HG03039 (cell line): ENCODE results near the gene CCDC81.
"Not testable (repeated sequence)": the region's sequence is repeated elsewhere in the genome, so short reads cannot be mapped to it uniquely, and the experiment has no call there.

Source experiments
- ATAC-seq: cut with Tn5 transposase; IDR thresholded peaks from one replicate; pipeline ENCODE4 v1.9.1; 2021; ENCODE audit warnings: mild to moderate bottlenecking, moderate library complexity; ENCODE audit not compliant: unreplicated experiment

CCDC81 gene

GRCh38 chr11:86374586-86374985 lies at the start of gene CCDC81:
Gene CCDC81 (plus strand): TSS chr11:86374887. CDS start chr11:86375164, 277 bp downstream.
- no peak for ATAC-seq

- no peak for ATAC-seq
Observed at GRCh38 chr11:86335131-86335767, 39.4 kb upstream of the CCDC81 start.

GRCh38 chr11:86337227-86337626 lies 37.5 kb upstream of the CCDC81 start:
- no peak for ATAC-seq

- no peak for ATAC-seq
Observed at GRCh38 chr11:86341382-86341781, 33.3 kb upstream of the CCDC81 start.

- no peak for ATAC-seq
Observed at GRCh38 chr11:86346513-86346912, 28.2 kb upstream of the CCDC81 start.

- ATAC-seq, result no peak
Observed at GRCh38 chr11:86355256-86355655, 19.4 kb upstream of the CCDC81 start.

GRCh38 chr11:86357412-86357811 lies 17.3 kb upstream of the CCDC81 start:
- not testable (repeated sequence) for ATAC-seq

GRCh38 chr11:86358720-86359119 lies 16.0 kb upstream of the CCDC81 start:
- no peak for ATAC-seq

GRCh38 chr11:86360775-86361395 lies 13.8 kb upstream of the CCDC81 start:
- ATAC-seq, result no peak

GRCh38 chr11:86363424-86363823 lies 11.3 kb upstream of the CCDC81 start:
- no peak for ATAC-seq

- ATAC-seq, result no peak
Observed at GRCh38 chr11:86365546-86365945, 9.1 kb upstream of the CCDC81 start.

GRCh38 chr11:86369668-86370067 lies 5.0 kb upstream of the CCDC81 start:
- ATAC-seq, result no peak

GRCh38 chr11:86370171-86370570 lies 4.5 kb upstream of the CCDC81 start:
- ATAC-seq, result no peak

GRCh38 chr11:86370922-86371594 lies 3.6 kb upstream of the CCDC81 start:
- ATAC-seq, result no peak

GRCh38 chr11:86372041-86372440 lies 2.6 kb upstream of the CCDC81 start:
- ATAC-seq, result no peak

GRCh38 chr11:86372586-86372985 lies 2.1 kb upstream of the CCDC81 start:
- no peak for ATAC-seq

GRCh38 chr11:86374069-86374468 lies 618 bp upstream of the CCDC81 start:
- no peak for ATAC-seq

- ATAC-seq, result no peak
Observed at GRCh38 chr11:86377972-86378371, 3.3 kb downstream of the CCDC81 start.

GRCh38 chr11:86380295-86381059 lies 5.8 kb downstream of the CCDC81 start:
- no peak for ATAC-seq

GRCh38 chr11:86383041-86383955 lies 8.6 kb downstream of the CCDC81 start:
- no peak for ATAC-seq
